GM19099 (cell line): ENCODE results near the gene PI4KB.

Source experiments
- POLR2A ChIP-seq: IDR thresholded peaks from 3 replicates; pipeline ENCODE4 v1.6.1; 2011; ENCODE audit warnings: low read depth; ENCODE audit not compliant: insufficient read length; ENCODE audit errors: extremely low read depth

The PI4KB gene

GRCh38 chr1:151327223-151327902, at the start of gene PI4KB:
TSS of gene PI4KB (minus strand) at chr1:151327416. CDS start at chr1:151316481, 10,935 bp downstream.
- TF ChIP-seq POLR2A = peak; percentile 78

GRCh38 chr1:151373196-151373595, 46.0 kb upstream of the PI4KB start:
- TF ChIP-seq POLR2A = no peak

DNA sequence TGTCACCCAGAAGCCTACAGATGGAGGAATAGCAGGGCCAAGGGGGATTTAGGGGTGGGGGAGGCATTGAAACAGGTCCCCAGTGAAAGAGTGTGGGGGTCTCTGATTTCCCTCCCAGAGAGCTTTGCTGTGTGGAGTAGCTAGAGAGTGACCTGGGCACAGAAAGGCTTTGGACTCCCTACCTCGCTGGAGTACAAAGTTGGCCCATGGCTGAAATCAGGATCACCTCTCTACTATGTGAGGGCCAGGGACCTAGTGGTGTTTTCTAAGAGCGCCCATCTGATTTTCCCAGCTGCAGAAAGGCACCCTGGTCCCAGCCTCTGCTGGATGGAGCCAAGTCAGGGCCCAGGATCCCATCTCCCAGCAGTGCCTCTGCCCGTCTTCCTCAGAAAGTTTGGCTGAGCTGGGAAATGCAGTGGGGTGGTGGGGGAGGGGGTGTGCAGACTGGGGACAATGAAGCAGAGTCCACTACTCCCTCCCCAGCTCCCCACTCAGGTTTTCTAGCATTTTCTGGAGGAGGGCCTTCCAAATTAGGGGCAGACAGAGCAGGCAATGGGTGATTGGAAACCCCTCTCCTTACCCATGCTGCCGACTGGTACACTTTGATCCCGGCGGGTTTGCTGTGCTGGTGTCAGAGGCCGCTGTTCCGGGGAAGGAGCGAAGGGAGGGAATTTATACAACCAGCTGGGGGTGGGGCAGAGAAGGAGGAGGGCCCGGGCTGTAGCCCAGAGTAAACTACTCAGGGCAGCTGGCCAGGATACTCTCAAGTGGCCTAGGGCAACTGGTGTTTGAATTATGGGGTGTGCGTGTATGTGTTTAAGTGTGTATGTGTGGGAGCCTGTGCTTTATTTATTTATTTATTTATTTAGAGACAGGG, 45.1 kb upstream of the PI4KB start, which contains the start of gene SELENBP1:
Gene SELENBP1, minus strand, starts transcription at position 648 of the 877 bp plus-strand sequence. Its CDS starts 64 bp downstream, at position 584.
- no peak for TF ChIP-seq POLR2A

- no peak for TF ChIP-seq POLR2A
Observed at GRCh38 chr1:151371370-151372057, 44.3 kb upstream of the PI4KB start.

- no peak for TF ChIP-seq POLR2A
Observed at GRCh38 chr1:151370211-151370911, 43.1 kb upstream of the PI4KB start.

DNA sequence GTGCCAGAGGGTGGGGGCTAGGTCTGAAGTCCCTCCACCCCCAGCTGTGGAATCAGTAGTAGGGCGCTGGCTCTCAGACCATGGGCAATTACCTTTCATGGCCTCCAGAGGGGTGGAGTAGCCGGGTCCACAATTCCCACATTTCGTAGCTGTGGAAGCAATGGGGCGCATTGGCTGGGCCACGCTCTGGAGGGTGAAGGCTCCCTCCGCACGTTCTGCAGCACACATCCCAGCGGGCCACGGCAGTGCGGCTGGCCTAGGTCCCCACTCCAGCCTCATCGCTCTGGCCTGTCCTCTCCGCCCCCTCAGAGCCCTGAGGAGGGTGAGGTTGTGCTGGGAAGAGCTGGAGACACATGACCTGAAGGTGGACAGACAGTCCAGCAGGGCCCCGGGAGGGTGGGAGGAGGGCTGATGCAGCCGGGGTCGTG, 42.4 kb upstream of the PI4KB start:
- no peak for TF ChIP-seq POLR2A

GRCh38 chr1:151369302-151369610, 42.0 kb upstream of the PI4KB start:
- no peak for TF ChIP-seq POLR2A

GRCh38 chr1:151368393-151369301, 41.4 kb upstream of the PI4KB start:
- TF ChIP-seq POLR2A = no peak

- TF ChIP-seq POLR2A = no peak
Observed at GRCh38 chr1:151367658-151368392, 40.6 kb upstream of the PI4KB start.

- no peak for TF ChIP-seq POLR2A
Observed at GRCh38 chr1:151364996-151365395, 37.8 kb upstream of the PI4KB start.

DNA sequence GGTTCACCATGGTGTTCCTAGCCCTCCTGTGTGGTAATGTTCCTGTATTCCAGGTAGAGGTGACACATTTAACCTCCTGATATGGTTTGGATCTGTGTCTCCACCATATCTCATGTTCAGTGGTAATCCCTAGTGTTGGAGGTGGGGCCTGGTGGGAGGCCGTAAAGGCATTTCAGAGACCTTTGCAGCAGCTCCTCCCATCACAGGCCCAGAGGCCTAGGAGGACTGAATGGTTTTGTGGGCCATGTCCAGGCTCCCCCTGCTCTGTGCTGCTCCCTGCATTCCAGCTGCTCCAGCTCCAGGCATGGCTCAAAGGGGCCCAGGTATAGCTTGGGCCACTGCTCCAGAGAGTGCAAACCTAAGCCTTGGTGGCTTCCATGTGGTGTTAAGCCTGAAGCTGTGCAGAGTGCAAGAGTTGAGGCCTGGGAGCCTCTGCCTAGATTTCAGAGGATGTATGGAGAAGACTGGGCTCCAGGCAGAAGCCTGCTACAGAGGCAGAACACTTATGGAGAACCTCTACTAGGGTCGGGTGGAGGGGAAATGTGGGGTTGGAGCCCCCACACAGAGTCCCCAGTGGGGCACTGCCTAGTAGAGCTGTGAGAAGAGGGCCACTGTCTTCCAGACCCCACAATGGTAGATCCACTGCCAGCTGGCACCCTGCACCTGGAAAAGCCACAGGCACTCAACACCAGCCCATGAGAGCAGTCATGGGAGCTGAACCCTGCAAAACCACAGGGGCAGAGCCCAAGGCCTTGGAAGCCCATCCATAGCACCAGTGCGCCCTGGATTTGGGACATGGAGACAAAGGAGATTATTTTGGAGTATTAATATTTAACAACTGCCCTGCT, 35.3 kb upstream of the PI4KB start:
- TF ChIP-seq POLR2A = no peak

DNA sequence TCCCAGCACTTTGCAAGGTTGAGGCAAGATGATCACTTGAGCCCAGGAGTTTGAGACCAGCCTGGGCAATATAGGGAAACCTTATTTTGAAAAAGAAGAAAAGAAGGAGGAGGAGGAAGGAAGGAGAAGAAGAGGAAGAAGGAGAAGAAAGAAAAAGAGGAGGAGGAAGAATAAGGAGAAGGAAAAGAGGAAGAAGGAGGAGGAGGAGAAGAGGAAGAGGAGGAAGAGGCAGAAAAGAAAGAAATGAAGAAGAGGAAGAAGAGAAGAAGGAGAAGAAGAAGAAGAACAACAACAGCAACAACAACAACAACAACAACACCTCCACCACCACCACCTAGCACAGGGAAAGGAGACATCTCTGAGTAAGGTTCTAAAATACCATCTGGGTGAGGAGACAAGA, 34.7 kb upstream of the PI4KB start:
- TF ChIP-seq POLR2A = no peak
